DMS114 treated with DMSO at 0.1 percent for 48 hours (cell line): Measurements from ENCODE around the gene PPP1CC.
"Not testable (repeated sequence)": the region's sequence is repeated elsewhere in the genome, so short reads cannot be mapped to it uniquely, and the experiment has no call there.

ENCODE experiments used
- DNase-seq: peaks from one replicate; lab custom pipeline; 2025; ENCODE audit not compliant: unreplicated experiment; lab: John Stamatoyannopoulos, UW

The PPP1CC gene

DNA sequence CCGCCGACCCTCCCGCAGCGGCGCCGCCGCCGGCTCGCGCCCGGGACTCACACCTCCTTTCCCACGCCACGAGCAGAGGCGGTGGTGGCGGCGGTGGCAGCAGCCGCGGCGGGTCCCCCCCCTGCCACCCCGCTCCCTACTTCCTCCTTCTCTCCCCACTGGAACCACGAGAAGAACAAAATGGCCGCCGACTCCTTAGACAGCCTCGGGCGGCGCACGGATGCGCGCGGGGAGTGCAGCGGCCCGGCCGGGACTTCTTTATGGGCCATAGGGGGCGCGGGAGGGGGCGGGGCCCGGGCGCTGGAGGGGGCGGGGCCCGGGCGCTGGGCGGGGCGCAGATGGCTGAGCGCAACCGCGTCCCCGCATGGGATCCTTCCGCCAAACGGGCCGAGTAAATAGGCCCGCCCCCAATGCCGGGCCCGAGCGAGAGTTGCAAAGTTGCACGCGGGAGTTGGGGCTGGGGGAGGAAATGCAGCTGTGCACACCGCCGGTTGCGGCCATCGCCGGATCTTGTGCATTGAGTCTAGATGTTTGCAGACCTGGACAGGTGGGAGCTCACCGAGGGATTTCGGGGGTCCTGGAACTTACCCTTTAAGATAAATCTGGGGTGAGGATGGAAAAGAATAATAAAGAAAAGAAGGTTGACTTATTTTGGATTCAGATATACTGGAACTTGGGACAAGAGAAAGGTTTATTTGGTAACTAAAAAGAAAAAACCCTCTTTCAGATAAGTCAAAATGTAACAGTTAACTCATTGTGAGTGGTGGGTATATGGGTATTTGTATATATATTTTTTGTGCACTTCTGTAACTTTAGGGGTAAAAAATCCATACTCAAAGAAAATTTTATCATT is at the start of gene PPP1CC:
TSS of gene PPP1CC (minus strand) at position 174 of the 853 bp plus-strand sequence. CDS start 184 bp downstream, outside the sequence.
- peak; percentile 95 for DNase-seq

DNA sequence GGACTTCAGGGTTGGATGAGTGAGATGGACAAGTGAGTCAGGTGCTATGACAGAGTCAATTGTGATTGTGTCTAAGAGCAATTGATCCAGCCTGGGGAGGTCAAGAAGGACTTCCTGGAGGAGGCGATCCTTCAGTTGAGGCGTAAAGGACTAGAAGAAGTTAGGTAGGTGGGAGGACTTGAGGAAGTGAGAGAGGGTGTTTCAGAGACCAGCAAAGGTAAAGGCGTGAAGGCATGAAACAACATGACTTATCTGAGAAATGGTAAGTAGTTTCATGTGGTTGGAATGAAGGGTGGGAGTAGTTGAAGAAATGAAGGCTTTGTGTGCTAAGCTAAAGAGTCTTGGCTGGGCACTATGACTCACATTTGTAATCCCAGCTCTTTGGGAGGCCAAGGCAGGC is 48.9 kb upstream of the PPP1CC start:
- DNase-seq: no peak

DNA sequence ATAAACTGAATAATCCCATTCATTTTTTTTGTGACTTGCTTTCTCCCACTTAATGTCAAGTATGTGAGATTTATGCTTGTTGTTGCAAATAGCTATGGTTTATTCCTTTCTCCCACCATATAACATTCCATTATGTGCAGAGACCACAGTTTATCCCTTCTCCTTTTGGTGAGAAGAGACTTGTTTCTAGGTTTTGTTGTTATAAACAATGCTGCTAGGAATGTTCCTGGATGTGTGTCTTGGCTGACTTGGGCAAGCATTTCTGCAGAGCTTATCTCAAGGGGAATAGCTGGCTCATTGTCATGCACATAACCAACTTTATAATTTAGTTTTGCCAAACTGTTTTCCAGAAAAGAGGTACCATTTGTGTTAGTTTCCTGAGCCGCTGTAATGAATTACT is 47.6 kb upstream of the PPP1CC start:
- no peak for DNase-seq

DNA sequence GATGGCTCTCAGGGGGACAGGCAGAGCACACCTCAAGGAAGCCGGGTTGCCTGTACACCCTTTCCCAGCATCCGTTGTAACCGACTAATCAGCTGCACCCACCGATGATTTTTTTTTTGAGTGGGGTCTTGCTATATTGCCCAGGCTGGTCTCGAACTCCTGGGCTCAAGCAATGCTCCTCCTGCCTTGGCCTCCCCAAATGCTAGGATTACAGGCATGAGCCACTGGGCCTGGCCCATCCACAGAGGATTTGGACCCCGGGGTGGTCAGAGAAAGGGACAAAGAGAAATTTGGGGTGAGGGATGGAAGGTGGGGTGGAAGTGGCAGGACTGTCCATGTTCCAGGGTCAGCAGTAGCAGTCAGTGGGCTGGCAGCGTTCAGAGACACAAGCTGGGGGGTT is 43.3 kb upstream of the PPP1CC start:
- no peak for DNase-seq

DNA sequence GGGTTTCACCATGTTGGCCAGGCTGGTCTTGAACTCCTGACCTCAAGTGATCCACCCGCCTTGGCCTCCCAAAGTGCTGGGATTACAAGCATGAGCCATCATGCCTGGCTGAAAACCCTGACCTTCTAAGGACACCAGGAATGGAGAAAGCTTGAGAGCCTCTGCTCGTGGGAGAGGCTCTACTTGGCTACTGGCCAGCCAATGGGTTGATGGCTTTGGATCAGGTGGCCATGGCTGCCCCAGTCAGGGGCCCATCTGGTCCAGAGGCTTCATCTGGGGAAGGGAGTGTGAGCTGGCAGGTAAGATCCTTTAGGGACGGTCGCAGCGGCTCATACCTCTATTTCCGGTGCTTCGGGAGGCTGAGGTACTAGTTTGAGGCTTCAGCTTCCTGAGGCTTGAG is 42.5 kb upstream of the PPP1CC start:
- no peak for DNase-seq

DNA sequence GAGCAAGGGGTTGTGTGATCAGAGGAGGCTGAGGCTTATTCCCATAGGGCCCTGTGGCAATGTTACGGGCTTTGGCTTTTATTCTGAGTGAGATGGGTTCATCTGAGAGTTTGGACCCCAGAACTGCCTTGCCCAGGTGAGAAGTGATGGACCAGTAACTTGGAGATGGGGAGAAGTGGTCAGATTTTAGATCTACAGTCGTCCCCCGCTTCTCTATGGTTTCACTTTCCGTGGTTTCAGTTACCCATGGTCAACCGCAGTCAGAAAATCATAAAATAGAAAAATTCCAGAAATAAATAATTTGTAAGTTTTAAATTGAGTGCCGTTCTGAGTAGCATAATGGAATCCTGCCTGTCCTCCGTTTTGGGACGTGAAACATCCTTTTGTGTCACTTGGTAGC is 40.2 kb upstream of the PPP1CC start:
- no peak for DNase-seq

DNA sequence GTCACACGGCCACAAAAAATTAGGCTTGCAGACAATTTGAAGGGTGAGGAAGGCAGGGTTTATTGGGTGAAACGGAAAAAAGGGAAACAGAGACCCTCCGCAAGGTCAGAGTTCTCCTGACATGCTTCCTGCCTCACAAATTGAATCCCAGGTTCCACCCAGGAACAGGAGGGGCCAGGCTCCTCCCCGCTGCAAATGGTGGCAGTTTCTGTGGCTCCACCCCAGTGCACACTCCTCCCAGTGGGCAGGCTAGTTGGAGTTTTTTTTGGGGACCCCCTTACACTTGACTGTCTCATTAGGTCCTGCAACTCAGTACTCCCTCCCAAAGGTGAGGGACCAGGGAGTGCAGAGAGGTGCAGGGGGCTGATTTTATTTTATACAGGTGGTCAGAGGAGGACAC is 39.4 kb upstream of the PPP1CC start:
- no peak for DNase-seq

DNA sequence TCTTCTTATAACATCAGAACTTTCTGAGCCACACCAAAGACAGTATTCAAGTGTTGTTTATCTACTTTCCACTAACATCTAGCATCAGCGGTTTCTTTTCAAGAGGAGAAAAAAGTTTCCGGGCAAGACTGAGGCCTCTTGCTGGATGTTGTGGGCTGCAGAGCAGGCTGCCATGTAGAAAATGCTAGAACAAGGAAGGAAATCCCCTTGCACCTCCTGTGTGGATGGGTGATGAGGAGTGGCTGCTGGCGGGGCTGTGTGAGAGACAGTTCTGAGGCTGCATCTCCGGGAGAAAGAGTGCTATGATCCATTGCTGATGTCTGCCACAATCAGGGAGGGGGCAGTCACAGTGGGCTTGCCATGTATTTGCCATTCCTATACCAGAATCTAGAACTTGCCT is 37.8 kb upstream of the PPP1CC start:
- no peak for DNase-seq

DNA sequence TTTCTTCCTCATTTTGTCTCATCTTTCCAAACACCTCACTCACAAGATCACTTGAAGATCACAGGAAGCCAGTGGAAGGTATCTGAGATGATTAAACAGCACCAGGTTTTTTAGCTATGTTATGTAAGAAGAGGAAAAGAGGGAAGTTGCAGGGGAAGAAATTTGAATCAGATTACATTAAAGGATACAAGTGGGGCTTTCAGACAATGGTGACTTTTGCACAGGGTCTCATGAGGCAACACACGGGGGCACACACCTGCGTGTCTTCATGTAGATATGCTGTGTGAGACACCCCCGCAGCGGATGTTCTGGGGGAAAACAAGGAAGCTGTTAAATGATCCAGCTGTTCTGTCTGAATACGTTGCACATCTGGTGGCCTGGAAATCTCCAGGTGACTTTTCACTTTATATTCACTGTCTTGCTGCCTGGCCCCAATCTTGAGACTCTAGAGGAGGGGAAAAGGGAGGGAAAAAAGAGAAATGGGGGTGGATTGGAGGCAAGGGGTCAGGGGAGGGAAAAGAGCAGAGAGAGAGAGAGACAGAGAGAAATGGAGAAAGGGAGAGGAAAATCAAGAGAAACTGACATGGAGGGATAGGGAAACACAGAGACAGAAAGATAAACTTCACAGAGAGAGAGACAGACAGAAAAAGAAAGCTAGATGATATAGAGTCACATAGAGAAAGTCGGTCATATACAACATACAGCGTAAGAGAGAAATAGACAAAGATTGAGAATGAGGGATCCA is 36.3 kb upstream of the PPP1CC start:
- no peak for DNase-seq

DNA sequence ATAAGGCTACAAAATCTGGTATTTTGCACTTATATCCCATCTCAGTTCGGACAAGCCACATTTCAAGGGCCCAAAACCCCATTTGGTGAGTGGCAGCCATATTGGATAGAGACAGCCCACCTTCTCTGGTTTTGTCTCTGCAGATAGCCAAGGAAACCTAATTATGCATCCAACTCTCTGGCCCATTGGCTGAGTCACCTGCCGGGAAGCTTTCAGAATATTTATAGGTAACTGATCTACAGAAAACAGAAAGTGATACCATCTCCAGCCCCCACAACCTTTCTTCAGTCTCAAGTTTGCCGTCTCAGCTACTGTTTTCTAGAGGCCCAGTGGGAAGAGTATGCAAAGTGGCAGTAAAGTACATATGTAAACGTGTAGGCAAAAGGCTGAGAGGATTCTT is 33.7 kb upstream of the PPP1CC start:
- no peak for DNase-seq

DNA sequence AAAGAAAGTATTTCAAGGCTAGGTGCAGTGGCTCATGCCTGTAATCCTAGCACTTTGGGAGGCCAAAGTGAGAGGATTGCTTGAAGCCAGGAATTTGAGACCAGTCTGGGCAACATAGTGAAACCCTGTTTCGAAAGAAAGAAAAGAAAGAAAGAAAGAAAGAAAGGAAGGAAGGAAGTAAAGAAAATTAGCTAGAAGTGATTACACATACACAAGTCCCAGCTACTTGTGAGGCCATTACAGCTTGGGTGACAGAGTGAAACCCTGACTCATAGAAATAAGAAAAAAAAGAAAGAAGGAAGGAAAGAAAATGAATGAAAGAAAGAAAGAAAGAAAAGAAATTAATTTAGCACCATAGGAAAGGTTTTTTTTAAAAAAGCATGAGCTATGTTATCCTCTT is 33.3 kb upstream of the PPP1CC start:
- DNase-seq: no peak

DNA sequence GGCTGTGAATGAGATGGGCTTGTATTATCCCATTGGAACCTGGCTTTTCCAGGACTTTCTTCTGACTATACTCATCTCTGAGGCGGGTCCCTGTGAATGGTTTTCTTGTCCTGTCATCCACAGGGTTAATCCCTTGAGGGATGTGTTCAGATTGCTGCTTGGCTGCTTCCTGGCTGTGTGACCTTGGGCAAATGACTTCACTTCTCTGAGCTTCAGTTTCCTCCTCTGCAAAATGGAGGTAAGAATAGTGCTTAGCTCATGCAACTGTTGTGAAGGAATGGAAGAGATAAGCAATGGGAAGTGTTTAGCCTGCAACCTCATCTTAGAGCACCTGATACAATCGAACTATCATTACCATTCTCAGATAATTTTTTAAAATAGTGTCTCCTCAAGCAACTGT is 32.1 kb upstream of the PPP1CC start:
- DNase-seq: no peak

DNA sequence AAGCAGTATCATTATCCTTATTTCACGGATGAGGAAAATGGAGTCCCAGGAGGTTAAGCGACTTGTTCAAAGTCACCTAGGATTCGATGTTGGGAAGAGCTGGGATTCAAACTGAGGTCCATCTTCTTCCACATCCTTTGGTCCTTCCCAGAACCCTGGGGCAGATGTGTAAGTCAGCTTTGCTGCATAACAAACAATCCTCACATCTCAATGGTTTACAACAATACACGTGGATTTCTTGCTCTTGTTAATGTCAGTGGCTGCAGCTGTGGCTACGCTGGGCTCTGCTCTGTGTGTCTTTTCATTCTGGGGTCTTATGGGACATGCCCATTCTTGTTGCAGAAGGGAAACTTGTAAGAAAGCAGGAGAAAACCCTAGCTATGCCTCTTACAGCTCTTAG is 26.3 kb upstream of the PPP1CC start:
- no peak for DNase-seq

DNA sequence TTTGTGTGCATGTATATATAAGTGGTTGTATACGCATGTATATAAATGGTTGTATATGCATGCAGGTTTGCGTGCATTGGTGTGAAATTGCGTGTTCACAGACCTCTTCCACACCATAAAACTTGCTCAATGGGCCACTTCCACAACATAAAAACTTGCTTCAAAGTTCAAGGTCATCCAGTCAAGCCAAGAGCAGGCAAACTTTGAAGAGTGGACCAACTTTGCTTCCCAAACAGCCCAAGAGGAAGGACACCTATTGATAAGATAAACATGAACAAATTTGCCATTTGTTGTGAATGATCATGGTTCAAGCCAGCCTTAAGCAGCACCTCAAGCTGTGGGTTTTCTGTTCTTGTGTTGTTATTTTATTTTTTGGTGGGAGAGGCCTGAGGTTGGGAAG is 25.2 kb upstream of the PPP1CC start:
- DNase-seq: no peak

DNA sequence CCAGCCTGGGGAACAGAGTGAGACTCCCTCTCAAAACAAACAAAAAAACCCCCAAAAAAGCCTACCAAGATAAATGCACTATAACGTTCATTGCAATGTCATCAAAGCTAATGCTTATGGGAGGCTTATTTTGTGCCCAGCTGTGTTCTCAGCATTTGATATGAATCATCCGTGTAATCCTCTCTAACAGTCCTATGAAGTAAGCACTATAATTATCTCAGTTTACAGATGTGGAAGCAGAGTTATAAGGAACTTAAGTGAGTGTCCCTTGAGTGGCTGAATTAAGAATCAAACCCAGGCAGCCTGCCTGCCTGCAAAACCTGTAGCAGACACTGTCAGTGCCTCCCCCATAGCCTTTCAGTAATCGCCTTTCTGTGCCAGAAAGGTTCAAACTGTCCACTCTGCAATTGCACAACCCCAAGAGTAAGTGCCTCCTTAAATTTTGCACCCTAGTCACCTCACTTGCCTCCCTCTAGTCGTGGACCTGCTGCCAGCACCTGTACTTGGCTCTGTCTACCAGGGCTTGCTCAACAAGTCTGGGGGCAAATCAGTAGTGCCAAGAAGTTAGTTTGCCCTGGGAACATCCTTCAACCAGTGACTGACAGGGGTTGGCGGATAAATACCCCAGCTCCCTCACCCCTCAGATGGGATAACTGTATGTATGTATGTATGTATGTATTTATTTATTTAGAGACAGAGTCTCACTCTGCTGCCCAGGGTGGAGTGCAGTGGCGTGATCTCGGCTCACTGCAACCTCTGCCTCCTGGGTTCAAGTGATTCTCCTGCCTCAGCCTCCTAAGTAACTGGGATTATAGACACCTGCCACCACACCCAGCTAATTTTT is 23.8 kb upstream of the PPP1CC start:
- no peak for DNase-seq

DNA sequence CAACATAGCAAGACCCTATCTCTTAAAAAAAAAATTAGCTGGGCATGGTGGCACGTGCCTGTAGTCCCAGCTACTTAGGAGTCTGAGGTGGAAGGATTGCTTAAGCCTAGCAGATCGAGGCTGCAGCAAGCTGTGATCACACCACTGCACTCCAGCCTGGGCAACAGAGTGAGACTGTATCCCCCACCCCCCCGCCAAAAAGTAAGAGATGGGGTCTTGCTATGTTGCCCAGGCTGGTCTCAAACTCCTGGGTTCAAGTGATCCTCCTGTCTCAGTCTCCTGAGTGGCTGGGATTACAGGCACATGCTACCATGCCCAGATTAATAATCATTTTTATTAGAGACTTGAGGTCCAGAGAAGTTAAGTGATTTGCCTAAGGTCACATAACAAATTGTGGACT is 22.9 kb upstream of the PPP1CC start:
- not testable (repeated sequence) for DNase-seq

DNA sequence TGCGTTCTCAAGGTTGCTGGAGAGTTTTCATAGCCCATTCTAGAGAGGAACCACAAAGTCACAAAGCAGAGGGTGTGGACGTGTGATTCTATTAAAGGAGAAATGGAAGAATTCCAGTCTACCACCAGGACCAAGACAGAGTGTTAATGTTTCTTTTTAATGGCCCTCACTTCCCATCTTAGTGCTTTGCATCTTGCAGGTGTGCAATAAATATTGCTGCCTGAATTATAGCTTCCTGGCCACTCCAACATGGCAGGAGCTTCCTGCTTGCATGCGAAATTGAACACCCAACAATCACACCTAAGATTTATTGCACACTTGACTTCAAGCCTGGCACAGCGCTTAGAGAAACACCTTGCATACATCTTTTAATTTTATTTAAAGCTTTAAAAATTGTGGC is 22.4 kb upstream of the PPP1CC start:
- no peak for DNase-seq

DNA sequence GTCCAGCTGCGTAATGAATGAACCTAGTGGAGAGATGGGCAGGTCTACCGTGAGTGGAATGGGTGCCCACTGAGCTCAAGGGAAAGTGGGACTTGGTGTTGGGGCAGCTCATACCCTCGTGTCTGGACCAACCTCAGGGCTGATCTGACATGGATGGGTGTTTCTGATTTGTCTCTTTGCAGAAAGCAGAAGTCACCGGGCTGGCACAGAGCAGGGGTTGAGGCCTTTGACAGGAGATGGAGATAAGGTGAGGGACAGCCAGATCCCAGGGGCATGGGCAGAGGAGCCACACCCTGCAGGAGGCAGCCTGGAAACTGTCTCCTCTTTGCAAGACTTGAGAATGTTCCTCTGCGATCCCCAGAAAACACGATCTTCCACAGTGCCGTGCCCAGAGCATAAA is 20.9 kb upstream of the PPP1CC start:
- no peak for DNase-seq

DNA sequence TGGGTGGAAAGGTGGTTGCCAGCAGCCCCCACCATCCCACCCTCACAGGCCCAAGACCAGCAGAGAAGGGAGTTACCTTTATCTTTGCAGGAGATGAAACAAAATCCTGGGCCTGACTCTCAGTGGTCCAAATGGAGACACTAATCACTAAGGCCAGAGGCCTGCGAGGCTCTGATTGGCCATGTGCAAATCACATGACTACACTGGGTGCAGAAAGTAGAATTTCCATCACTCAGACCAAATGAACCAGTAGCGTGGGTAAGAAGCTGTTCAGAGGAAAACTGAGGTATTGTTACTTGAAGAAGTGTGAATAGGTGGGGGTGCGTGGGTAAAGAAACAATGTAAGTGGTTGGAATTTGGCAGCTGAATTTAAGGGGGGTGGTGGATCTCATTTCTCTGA is 20.2 kb upstream of the PPP1CC start:
- DNase-seq: no peak

DNA sequence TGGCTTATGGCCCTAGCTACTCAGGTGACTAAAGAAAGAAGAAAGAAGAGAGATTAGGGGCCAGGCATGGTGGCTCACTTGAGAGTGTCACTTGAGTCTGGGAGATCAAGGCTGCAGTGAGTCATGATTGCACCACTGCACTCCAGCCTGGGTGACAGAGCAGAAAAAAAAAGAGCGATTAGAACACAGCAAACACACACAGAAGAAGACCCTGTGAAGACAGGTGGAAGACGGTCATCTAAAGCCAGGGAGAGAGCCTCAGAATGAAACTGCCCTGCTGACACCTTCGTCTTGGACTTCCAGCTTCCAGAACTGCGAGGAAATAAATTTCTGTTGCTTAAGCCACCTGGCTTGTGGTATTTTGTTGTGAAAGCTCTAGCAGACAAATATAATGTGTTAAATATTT is 17.5 kb upstream of the PPP1CC start:
- no peak for DNase-seq

DNA sequence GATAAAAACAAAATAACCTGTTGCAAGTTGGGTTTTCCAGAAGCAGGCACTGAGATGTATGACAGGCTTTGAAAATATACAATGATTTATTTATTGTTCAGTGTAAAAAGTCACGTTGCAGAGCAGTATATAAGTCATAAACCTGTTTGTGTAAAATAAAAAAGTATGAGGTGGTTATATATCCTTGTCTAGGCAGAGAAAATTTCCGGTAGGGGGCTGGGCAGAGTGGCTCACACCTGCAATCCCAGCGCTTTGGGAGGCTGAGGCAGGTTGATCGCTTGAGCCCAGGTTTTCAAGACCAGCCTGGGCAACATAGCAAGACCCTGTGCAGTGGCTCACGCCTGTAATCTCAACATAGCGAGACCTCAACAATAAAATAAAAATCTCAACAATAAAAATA is 16.2 kb upstream of the PPP1CC start:
- DNase-seq: no peak

DNA sequence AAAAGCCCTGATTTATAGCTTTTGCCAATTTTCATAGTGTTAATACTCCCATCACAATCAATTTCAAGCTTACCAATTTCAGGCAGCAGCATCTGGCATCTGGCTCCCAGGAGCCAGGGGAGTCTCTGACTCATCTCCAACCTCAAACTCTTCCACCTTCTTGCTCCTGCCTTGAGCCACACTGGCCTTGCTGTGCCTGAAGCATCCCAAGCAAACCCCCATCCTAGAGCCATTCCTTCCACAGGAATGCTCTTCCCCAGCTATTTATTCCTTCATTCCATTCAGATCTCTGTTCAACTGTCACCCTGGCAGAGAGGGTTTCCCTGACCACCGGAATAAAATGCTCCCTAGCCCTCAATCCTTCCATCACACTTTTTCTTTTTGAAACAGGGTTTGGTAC is 13.9 kb upstream of the PPP1CC start:
- DNase-seq: no peak
